NCI-H524 treated with DMSO at 0.1 percent for 48 hours (cell line): ENCODE results near the gene ENTR1.
A peak's percentile ranks its signal among the peaks of the same experiment; 100 is the strongest.

Source experiments
- DNase-seq: peaks from one replicate; lab custom pipeline; 2025; lab: John Stamatoyannopoulos, UW

The ENTR1 gene

DNA sequence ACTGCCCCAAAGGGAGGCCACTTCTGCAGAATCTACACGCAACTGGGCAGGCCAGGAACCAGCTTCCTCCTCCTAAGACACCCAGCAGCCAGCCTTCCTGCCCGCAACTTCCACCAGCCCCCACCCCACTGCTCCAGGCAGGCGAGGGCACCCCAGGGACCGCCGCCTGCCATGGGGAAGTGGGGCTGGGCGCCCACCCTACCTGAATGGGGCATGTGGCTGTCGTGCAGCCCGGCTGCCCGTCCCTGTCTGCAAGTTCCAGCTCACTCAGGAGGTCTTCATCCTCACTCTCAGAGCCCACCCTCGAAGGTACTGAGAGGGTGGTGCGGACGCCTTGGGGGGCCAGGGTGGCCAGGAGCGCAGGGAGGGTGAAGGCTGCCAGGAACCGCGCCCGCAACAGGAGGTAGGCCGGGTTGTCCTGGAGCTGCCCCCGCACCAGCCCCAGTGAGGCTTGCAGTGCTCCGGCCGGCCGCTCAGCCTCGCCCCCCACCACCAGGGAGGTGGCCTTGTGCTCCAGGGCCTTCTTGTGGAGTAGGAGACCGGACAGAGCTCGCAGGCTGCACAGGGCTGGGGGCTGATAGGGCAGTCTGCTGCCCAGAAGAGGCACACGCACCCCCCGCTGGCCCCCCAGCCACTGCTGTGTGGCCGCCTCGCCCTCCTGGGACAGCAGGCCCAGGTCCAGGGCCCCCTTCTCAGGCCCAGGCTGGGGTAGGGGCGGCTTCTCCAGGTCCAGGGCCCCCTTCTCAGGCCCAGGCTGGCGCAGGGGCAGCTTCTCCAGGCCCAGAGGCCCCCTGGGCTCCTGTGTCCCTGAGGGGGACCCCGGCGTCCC is 32.9 kb downstream of the ENTR1 start:
- DNase-seq, result no peak

GRCh38 chr9:136376457-136376856 is 34.0 kb downstream of the ENTR1 start:
- DNase-seq, result no peak

- no peak for DNase-seq
These were observed 35.3 kb downstream of the ENTR1 start for GRCh38 chr9:136375096-136375495.

- no peak for DNase-seq
These were observed 36.2 kb downstream of the ENTR1 start for GRCh38 chr9:136374183-136374575.

DNA sequence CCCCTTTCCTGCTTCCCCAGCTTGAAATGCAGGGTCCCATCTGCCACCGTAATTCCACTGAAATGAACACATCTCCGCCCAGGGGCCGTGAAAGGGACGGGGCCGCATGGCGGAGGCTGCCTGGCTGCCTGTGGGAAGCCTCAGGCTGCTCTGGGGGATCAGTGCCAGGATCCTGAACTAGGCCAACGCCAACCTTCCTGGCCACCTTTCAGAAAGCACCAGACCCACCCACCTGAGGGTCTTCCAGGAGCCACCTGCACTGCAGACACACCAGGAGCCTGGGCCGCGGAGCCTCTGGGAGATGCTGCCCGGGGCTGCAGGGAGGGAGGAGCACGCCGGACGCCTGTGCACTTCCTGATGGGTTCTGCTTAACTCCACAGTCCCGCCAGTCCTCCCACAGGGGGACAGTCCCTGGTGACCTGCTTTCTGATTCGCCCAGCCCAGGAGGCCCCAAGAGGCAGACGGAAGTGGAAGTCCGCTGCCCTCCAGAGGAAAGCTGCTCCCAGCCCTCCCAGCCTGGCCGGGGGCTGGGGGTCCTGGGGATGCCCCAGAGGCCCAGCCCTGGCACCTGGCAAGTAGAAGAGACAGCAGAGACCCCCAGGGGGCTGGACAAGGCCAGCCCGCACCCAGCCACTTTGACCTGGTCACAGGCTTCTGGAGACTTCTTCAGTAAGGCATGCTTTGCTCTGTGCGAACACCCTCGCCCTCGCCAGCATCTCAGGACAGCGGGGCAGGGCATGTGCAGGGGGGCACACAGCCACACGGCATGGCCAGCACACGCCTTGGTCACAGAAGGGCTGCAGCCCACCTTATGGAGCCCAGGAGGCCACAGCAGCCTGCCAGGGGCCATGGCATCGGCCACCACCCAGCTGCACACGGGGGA is 36.9 kb downstream of the ENTR1 start, which contains the start of gene CARD9:
Gene CARD9 (minus strand): TSS at position 370 of the 883 bp plus-strand sequence. CDS start 1,591 bp downstream, outside the sequence.
- no peak for DNase-seq

- no peak for DNase-seq
These were observed 37.7 kb downstream of the ENTR1 start for GRCh38 chr9:136372561-136373299.

GRCh38 chr9:136372006-136372405 is 38.4 kb downstream of the ENTR1 start:
- DNase-seq, result no peak

- DNase-seq, result no peak
These were observed 38.9 kb downstream of the ENTR1 start for GRCh38 chr9:136371533-136371880.

GRCh38 chr9:136370687-136371532 is 39.5 kb downstream of the ENTR1 start:
- no peak for DNase-seq

DNA sequence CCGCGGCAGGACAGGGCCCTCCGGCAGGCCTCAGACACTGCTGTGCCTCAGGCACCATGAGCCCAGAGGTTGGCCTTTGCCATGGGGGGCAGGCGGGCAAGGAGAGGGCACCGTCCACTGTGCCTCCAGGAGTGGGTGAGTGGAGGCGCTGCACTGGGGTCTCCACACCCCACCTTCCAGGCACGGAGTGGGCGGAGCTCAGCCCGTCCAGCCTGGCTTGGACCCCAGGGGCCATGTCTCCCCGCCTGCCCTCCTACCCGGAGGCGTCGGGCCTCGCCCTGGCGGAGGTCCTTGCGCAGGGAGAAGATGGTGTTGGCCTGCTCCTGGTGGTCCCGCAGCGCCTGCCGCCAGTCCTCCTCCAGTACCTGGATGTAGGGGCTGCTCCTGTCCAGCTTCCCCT is 40.4 kb downstream of the ENTR1 start:
- DNase-seq, result no peak

DNA sequence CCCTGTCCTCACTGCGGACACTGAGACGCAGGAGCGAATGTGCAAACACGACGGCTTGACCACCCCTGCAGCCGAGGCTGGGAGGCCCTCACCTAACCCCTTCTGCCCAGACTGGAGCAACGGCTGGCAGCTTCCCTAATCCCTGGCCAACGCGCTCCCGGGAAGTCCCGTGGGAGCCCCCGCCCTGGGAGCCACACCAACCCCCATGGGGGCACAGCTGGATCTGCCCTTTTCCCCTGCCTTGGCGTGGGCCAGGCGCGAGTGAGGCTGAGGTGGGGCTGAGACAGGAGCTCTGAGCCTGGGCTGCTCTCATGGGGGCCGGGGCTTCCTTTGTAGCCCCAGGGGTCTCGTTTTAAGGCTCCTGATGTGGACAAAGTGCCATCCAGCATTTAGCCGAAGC is 42.2 kb downstream of the ENTR1 start:
- DNase-seq, result no peak

- no peak for DNase-seq
These were observed 42.9 kb downstream of the ENTR1 start for GRCh38 chr9:136367296-136368145.

DNA sequence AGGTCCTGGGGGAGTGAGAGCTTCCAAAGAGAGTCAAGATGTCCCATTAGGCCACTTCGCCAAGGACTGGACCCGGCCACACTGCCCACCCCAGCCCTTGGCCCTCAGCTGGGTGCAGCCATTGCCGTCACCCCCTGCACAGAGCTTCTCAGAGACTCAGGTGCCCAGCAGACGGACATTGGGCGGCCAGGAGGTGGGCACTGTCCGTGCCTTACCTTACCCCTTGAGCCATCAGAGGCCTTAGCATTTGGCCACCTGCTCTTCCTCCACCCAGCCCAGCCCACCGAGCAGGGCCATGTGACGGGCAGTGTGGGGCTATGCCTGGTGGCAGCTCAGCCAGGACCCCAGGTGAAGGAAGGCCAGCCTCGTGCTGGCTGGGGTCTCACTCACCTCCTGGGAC is 43.6 kb downstream of the ENTR1 start:
- no peak for DNase-seq

DNA sequence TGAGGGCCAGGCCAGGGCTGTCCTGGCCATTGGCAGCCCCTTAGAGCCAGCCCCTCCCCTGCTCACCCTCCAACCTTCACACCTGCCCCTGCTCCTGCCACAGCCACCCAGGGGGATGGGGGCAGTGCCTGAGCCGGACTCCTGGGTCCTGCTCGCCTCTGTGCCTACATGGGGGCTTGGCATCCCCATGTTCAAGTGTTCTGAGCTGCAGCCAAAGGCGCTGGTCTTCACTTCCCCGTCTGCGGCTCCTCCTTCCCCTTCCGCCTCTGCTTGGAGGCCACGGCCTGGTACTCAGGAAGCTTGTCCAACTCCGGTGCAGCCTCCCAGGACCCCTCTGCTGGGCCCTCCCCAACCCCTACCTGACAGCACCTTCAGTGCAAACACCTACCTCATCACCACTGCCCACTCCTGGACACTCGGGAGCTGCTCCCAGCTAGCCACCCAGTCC is 44.6 kb downstream of the ENTR1 start:
- no peak for DNase-seq

DNA sequence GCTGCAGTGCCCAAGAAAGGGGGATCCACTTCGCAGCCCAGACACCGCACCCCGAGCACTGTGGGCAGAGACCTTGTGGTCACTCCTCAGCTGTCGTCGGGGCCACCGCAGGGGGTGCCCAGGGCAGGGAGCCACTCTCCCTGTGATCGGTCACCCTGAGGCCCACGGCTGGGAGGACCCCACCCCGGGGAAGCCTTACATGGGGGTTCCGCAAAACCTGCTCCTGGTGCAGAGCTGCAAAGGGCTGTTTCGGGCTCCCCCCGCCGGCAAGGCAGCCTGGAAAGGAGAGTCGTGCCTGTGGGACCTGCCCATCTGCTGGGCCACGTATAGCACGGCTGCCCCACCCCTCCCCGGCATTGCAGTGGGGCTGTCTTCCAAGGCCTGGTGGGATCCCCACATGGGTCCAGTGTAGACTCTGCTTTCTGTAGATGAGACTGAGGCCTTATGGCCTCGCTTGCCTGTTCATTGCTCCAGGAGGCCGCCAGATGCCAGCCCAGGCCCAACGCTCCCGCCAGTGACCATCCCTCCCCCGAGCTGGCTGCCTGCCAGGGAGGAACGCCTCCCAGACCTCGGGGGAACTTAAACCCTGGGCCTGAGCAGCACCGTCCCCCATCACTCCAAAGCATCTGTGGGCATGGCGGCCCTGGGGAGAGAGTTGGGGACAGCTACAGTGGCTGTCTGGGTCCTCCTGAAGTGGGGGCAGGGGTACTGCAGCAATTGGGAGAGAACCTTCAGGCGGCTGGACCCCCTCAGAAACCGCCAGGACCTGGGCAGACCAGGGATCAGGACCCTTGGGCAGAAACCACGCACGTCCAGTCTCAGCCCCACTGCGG is 45.3 kb downstream of the ENTR1 start:
- peak; percentile 61 for DNase-seq

GRCh38 chr9:136363949-136364748 is 46.3 kb downstream of the ENTR1 start:
- no peak for DNase-seq

DNA sequence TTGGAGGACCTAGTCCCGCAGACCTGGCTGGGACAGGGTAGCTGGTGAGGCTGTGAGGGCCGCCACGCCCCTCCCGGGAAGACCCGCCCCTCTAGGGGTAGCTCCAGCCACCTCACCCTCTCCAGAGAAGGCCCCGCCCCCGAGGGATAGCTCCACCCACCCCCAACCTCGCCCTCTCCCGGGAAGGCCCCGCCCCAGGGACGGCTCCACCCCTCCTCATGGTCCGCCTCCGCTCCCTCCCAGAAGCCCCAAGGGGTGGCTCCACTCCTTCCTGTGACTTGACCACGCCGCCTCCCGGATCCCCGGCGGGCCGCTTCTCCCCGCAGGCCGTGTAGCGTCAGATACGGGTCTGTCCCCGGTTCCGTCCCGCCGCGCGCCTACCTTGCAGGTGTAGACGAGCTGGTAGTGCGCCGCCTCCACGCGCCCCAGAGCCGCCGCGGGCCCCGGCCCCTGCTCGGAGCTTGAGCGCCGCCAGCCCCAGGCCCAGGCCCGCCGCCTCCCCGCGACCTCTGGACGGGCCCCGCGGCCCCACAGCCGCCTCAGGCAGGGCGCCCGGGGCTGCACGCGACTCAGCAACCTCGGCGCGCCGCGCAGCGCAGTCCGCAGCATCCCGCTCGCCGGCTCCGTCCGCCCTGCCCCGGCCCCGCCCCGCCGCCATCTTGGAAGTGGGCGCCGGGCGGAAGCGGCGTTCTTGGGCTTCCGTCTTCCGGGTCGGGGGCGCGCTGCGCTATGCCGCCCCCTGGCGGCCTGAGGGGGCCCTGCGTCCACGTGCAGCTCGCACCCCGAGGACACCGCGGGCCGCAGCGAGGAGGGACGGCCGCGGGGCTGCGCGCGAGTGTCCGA is 47.1 kb downstream of the ENTR1 start, which contains the start of gene DNLZ:
Gene DNLZ (minus strand): TSS at position 639 of the 843 bp plus-strand sequence. CDS start 30 bp downstream, at position 609.
- DNase-seq, result no peak

- DNase-seq, result no peak
These were observed 48.0 kb downstream of the ENTR1 start for GRCh38 chr9:136362450-136362784.
